Measurements from ENCODE around the gene ST7. TPM values are rescaled to one million over a fixed set of nuclear protein-coding genes. Genes with fewer than 3 reads are reported as not detected.
A peak's percentile ranks its signal among the peaks of the same experiment; 100 is the strongest.
"Not testable (repeated sequence)": the region's sequence is repeated elsewhere in the genome, so short reads cannot be mapped to it uniquely, and the experiment has no call there.

Gene ST7
- total RNA-seq, 1 experiment from 2014 or later, result 9.7 TPM

GRCh38 chr7:117098457-117098856 is 145.2 kb downstream of the ST7 start:
- Histone ChIP-seq H3K4me3 (ENCODE audit: insufficient read depth, low read depth, low read length) (no peak overlapping the region), H3K27me3 (ENCODE audit: control insufficient read depth, insufficient read depth, low read length) (no peaks in the 10 kb centered on the region), H3K36me3 (replicated peaks; ENCODE audit: control insufficient read depth, insufficient read depth, low read length) (no peaks in the 10 kb centered on the region)
- DNase-seq, result no peak

DNA sequence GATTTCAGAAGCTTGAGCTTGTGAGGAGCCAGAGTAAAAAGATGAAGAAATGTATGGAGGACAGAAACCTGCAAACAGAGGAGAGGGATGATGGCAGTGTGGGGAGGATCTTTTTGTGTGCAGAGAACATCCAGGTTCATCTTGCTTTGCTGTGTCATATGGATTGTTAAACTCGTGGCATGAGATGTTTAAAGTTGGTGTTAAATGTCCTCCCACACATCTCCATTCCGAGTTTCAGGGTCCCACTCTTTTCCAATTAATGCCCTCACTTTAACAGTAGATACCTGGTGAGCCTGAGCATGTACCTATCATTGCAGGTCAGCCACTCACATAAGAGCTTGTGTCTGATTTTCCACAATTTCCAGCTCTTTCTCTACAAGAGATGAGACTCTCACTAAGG is 147.7 kb downstream of the ST7 start:
- Histone ChIP-seq H3K4me3 (ENCODE audit: insufficient read depth, low read depth, low read length) (no peak overlapping the region), H3K27me3 (ENCODE audit: control insufficient read depth, insufficient read depth, low read length) (no peaks in the 10 kb centered on the region), H3K36me3 (replicated peaks; ENCODE audit: control insufficient read depth, insufficient read depth, low read length) (no peaks in the 10 kb centered on the region)
- DNase-seq, result no peak

GRCh38 chr7:117110480-117111315 is 157.4 kb downstream of the ST7 start:
- Histone ChIP-seq H3K36me3 (replicated peaks; ENCODE audit: control insufficient read depth, insufficient read depth, low read length) (no peaks in the 10 kb centered on the region), H3K27me3 (ENCODE audit: control insufficient read depth, insufficient read depth, low read length) (no peaks in the 10 kb centered on the region), H3K4me3 (ENCODE audit: insufficient read depth, low read depth, low read length) (no peak overlapping the region)
- peak; percentile 8 for DNase-seq

- Histone ChIP-seq H3K27me3 (ENCODE audit: control insufficient read depth, insufficient read depth, low read length) (no peaks in the 10 kb centered on the region), H3K4me3 (ENCODE audit: insufficient read depth, low read depth, low read length) (no peak overlapping the region), H3K36me3 (replicated peaks; ENCODE audit: control insufficient read depth, insufficient read depth, low read length) (no peaks in the 10 kb centered on the region)
- DNase-seq, result no peak
Measured at GRCh38 chr7:117111535-117111934, 158.2 kb downstream of the ST7 start.

DNA sequence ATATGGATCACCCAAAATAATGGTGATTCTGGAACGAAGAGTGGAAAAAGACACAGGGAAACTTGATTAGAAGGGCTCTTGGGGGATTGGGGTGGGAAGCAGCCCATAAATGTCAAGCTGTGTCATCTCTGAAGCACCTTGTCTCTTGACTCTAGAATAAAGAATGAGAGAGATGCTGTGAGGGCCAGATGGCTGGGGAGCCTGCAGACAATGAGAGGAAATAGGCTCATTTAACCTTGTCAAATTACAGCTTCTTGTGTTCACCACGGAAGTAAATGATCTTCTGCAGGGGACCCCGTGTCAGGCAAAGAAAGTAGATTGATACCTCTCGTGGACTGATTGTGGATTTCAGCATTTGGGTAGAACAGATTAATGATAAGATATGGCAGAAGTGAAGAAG is 159.3 kb downstream of the ST7 start:
- Histone ChIP-seq H3K4me3 (ENCODE audit: insufficient read depth, low read depth, low read length) (no peak overlapping the region), H3K27me3 (ENCODE audit: control insufficient read depth, insufficient read depth, low read length) (no peaks in the 10 kb centered on the region), H3K36me3 (replicated peaks; ENCODE audit: control insufficient read depth, insufficient read depth, low read length) (no peaks in the 10 kb centered on the region)
- no peak for DNase-seq

- DNase-seq, result no peak
- no peak overlapping the region for H3K4me3 ChIP-seq (ENCODE audit: insufficient read depth, low read depth, low read length)
- H3K27me3 ChIP-seq (ENCODE audit: control insufficient read depth, insufficient read depth, low read length), result no peaks in the 10 kb centered on the region
- no peaks in the 10 kb centered on the region for H3K36me3 ChIP-seq (replicated peaks; ENCODE audit: control insufficient read depth, insufficient read depth, low read length)
Measured at GRCh38 chr7:117113871-117114270, 160.6 kb downstream of the ST7 start.

GRCh38 chr7:117114272-117114671 is 161.0 kb downstream of the ST7 start:
- Histone ChIP-seq H3K36me3 (replicated peaks; ENCODE audit: control insufficient read depth, insufficient read depth, low read length) (no peaks in the 10 kb centered on the region), H3K4me3 (ENCODE audit: insufficient read depth, low read depth, low read length) (no peak overlapping the region), H3K27me3 (ENCODE audit: control insufficient read depth, insufficient read depth, low read length) (no peaks in the 10 kb centered on the region)
- no peak for DNase-seq

- no peak for DNase-seq
- H3K36me3 ChIP-seq (replicated peaks; ENCODE audit: control insufficient read depth, insufficient read depth, low read length), result no peaks in the 10 kb centered on the region
- H3K27me3 ChIP-seq (ENCODE audit: control insufficient read depth, insufficient read depth, low read length), result no peaks in the 10 kb centered on the region
- H3K4me3 ChIP-seq (ENCODE audit: insufficient read depth, low read depth, low read length), result no peak overlapping the region
Measured at GRCh38 chr7:117116211-117116610, 162.9 kb downstream of the ST7 start.

GRCh38 chr7:117117172-117117571 is 163.9 kb downstream of the ST7 start:
- no peaks in the 10 kb centered on the region for H3K36me3 ChIP-seq (replicated peaks; ENCODE audit: control insufficient read depth, insufficient read depth, low read length)
- H3K27me3 ChIP-seq (ENCODE audit: control insufficient read depth, insufficient read depth, low read length), result no peaks in the 10 kb centered on the region
- DNase-seq, result no peak
- H3K4me3 ChIP-seq (ENCODE audit: insufficient read depth, low read depth, low read length), result no peak overlapping the region

- H3K36me3 ChIP-seq (replicated peaks; ENCODE audit: control insufficient read depth, insufficient read depth, low read length), result no peaks in the 10 kb centered on the region
- no peaks in the 10 kb centered on the region for H3K27me3 ChIP-seq (ENCODE audit: control insufficient read depth, insufficient read depth, low read length)
- peak; percentile 16 for DNase-seq
- no peak overlapping the region for H3K4me3 ChIP-seq (ENCODE audit: insufficient read depth, low read depth, low read length)
Measured at GRCh38 chr7:117118579-117119180, 165.4 kb downstream of the ST7 start.

DNA sequence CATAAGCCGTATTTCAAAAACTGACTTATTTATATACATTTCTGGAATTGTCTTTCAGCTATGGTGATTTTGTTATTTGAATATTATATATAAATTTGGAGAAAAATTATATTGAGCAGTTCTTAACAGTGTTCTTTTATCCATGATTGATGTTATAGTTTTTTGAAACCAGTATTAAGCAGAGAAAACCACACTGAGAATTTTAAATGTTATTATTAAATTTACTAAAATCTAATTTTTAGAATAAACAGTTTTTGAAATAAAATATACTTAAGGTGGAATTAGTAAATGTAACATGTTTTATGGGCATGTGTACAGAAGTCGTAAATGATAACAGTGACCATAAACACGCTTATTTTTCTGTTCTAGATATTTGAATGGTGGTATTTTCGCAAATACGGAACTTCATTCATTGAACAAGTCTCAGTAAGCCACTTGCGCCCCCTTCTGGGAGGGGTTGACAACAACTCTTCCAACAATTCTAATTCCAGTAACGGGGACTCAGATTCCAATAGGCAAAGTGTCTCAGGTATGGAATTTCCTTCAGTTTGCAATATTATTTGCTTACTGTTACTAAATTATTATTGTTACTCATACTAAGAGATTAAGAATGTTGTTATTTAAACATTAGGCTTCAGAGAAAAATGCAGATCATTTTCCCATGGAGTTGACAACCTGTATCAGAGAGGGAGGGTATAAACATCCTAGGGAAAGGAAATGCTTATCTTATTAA is 166.1 kb downstream of the ST7 start:
- Histone ChIP-seq H3K36me3 (replicated peaks; ENCODE audit: control insufficient read depth, insufficient read depth, low read length) (no peaks in the 10 kb centered on the region), H3K4me3 (ENCODE audit: insufficient read depth, low read depth, low read length) (no peak overlapping the region), H3K27me3 (ENCODE audit: control insufficient read depth, insufficient read depth, low read length) (no peaks in the 10 kb centered on the region)
- no peak for DNase-seq

- H3K4me3 ChIP-seq (ENCODE audit: insufficient read depth, low read depth, low read length); H3K27me3 ChIP-seq (ENCODE audit: control insufficient read depth, insufficient read depth, low read length); H3K36me3 ChIP-seq (replicated peaks; ENCODE audit: control insufficient read depth, insufficient read depth, low read length); DNase-seq: not testable (repeated sequence)
Measured at GRCh38 chr7:117120321-117120720, 167.0 kb downstream of the ST7 start.

DNA sequence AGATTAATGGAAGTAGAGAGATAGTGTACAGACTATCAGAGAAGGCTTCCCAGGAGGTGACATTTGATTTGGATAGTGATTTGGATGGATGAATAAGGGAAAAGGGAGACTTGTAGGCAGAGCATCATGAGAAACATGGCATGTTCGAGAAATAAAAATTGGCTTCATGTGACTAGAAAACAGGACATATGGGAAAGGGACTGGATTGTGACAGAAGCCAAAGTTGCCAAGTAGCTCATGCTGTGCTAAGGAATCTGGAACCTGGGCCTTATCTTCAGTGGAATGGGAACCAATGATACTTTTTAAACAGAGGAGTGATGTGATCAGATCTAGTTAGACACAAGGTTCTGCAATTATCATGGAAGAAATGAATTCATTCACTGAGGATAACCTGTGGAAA is 168.7 kb downstream of the ST7 start:
- H3K27me3 ChIP-seq (ENCODE audit: control insufficient read depth, insufficient read depth, low read length); DNase-seq; H3K4me3 ChIP-seq (ENCODE audit: insufficient read depth, low read depth, low read length); H3K36me3 ChIP-seq (replicated peaks; ENCODE audit: control insufficient read depth, insufficient read depth, low read length): not testable (repeated sequence)

- no peak overlapping the region for H3K4me3 ChIP-seq (ENCODE audit: insufficient read depth, low read depth, low read length)
- no peak for DNase-seq
- no peaks in the 10 kb centered on the region for H3K27me3 ChIP-seq (ENCODE audit: control insufficient read depth, insufficient read depth, low read length)
- H3K36me3 ChIP-seq (replicated peaks; ENCODE audit: control insufficient read depth, insufficient read depth, low read length), result no peaks in the 10 kb centered on the region
Measured at GRCh38 chr7:117122536-117122935, 169.2 kb downstream of the ST7 start.

Measured in H7 (cell line).